ENCODE results near the gene SIN3B.

GRCh38 chr19:16799740-16800139, 29.5 kb upstream of the SIN3B start:
- no peak for TF ChIP-seq CTCF (IDR thresholded peaks at IDR 0.05; ENCODE audit: low read length)
- TF ChIP-seq EZH2 (IDR thresholded peaks at IDR 0.05; ENCODE audit: borderline replicate concordance, low read length) = no peak
